Stimulated activated CD8-positive, alpha-beta memory T cell treated with anti-CD3 and anti-CD28 coated beads, Interleukin-15, amount 100 ng/mL, for 24 hours (primary cell): Measurements from ENCODE around the gene GK2.

Source experiments
- DNase-seq: peaks from one replicate; pipeline ENCODE4 v3.0.0-alpha.2; 2020; ENCODE audit warnings: low read depth

Gene GK2

DNA sequence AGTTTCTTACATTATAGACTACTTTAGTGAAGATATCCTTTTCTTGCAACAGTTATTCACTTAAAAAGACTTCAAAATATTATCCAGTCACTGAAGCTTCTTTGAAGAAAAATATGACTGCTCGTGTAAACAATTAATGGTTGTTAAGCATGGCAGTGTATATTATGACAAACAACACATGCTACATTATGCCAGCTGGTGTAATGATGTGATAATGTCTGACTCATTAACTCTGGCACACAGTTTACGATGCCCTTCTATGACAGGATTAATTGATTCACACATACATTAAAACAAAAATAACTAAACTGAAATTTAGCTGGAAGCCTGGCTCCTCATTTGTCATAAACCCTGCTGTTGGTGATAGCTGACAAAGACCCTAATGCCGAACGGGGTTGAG, 22.4 kb downstream of the GK2 start:
- no peak for DNase-seq

GRCh38 chr4:79381161-79381560, 26.9 kb downstream of the GK2 start:
- DNase-seq = no peak

DNA sequence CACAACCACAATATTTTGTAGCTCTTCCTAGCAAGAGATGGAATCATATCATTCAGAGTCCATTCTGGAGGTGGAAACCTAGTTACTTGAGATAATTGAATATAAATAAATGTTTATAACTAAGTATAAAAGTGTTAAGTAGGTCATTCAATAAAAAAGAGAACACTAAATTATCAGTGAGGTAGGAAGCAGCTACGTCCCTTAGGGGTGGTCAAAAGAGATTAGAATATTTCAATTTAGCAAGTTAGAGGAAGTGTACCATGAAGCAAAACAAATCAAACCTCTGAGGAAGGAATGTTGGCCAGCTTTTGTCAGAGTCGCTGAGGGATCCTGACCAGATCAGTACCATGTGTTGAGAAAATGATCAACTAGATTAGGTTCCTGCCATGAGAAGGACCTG, 38.0 kb downstream of the GK2 start:
- DNase-seq = no peak

- no peak for DNase-seq
Measured at GRCh38 chr4:79367096-79367495, 40.9 kb downstream of the GK2 start.

GRCh38 chr4:79366422-79366821, 41.6 kb downstream of the GK2 start:
- DNase-seq = no peak

- DNase-seq = no peak
Measured at GRCh38 chr4:79364061-79364460, 44.0 kb downstream of the GK2 start.

DNA sequence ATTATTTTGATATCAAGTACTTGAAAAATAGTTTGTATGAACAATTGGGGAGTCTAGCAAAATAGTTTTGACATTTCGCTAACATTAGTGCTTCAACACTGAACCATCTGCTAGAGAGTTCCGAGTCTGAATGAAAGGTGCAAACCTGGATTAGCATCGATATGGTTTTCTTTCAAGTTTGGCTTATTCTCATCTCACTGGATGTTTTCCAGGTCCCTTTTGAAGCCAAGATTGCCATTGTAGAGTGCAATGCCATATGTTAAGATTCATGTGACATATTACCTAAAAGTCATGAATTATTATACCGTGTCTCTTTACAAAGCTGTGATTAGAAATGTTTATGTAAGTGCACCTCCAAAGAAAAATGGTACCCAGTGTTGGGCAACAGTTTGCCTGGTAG, 45.4 kb downstream of the GK2 start:
- no peak for DNase-seq

DNA sequence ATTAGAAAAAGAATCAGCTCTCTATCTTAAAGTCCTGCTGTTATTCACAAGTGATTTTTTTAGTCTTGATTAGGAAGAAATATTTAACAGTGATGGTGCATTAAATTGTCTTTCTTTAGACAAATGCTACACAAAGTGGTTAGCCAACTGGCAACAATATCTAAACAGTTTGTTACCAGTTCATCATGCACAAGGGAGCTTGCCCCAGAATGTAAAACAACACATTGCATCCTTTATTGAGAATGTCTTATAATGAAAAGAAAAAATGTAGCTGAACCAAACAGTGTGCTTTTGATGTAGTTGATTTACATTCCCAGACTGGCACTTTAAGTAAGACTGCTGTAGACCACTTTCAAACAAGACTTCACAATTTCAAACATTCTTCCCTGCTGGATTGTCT, 48.0 kb downstream of the GK2 start:
- no peak for DNase-seq

- no peak for DNase-seq
Measured at GRCh38 chr4:79358438-79358837, 49.6 kb downstream of the GK2 start.

DNA sequence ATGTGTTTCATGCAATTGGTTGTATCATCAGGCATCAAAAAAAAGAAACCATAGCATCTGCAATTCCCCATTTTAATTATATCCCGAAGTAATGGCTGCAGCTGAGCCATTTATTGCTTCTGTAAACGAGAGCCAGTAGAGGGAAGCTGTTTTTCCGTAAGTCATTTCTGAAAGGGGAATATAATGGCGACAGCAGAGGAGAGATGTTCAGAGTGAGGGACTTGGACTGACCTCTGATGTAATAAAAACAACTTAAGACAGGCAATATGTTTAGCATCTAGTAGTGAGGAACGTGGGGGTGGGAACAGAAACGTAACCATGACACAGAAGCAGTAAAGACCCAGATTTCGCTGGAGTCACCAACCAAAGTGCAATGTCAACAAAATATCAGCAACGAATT, 50.7 kb downstream of the GK2 start:
- DNase-seq = no peak
